SK-N-SH treated with all-trans-retinoic acid at 6 μM for 48 hours (cell line): ENCODE measurements around the gene PHF13.

ENCODE experiments used
- ARNTL ChIP-seq: fragments of 450-650 bp; formaldehyde crosslinking; IDR thresholded peaks from 2 replicates; pipeline ENCODE4 v1.5.0; 2020; ENCODE audit warnings: low read depth, mild to moderate bottlenecking, moderate library complexity, borderline replicate concordance
- BACH2 ChIP-seq: fragments of 250-450 bp; sonication (Bioruptor Pico); IDR thresholded peaks from 2 replicates; pipeline ENCODE4 v1.9.0; 2021; ENCODE audit warnings: mild to moderate bottlenecking, borderline replicate concordance
- CSDC2 ChIP-seq: fragments of 250-450 bp; sonication (Bioruptor Pico); IDR thresholded peaks from 2 replicates; pipeline ENCODE4 v1.5.0; 2020; ENCODE audit warnings: mild to moderate bottlenecking, moderate library complexity
- ESRRG ChIP-seq: fragments of 250-450 bp; sonication (Bioruptor Pico); IDR thresholded peaks from 2 replicates; pipeline ENCODE4 v1.6.1; 2021; ENCODE audit warnings: mild to moderate bottlenecking
- RARB ChIP-seq: fragments of 250-450 bp; sonication (Bioruptor Pico); IDR thresholded peaks from 2 replicates; pipeline ENCODE4 v1.8.0; 2021; ENCODE audit warnings: mild to moderate bottlenecking, moderate library complexity
- SNAI2 ChIP-seq: fragments of 250-450 bp; sonication (Bioruptor Pico); IDR thresholded peaks from 2 replicates; pipeline ENCODE4 v1.5.0; 2020; ENCODE audit warnings: mild to moderate bottlenecking, moderate library complexity

GRCh38 chr1:6613361-6614018, at the start of gene PHF13:
- no peak for TF ChIP-seq BACH2 (CRISPR knock-in tag)
- no peak for TF ChIP-seq CSDC2 (CRISPR knock-in tag)
- no peak for TF ChIP-seq ESRRG (CRISPR knock-in tag)
- no peak for TF ChIP-seq SNAI2
- no peak for TF ChIP-seq ARNTL (CRISPR knock-in tag)
- TF ChIP-seq RARB (CRISPR knock-in tag) = no peak
